ENCODE data around the gene ZFR. TPM values are rescaled to one million over a fixed set of nuclear protein-coding genes. Genes with fewer than 3 reads are reported as not detected.

The ZFR gene
- total RNA-seq, 1 donor from 2014 or later: 64.3 TPM

- H3K27me3 Mint-ChIP-seq: no peaks in the 10 kb centered on the region
- H3K36me3 Mint-ChIP-seq (ENCODE audit: low read depth): peaks cover 76% of the 10 kb centered on the region
- no peak overlapping the region for H3K4me3 Mint-ChIP-seq
- H3K4me1 Mint-ChIP-seq: no peaks in the 10 kb centered on the region
- H3K27ac Mint-ChIP-seq: no peak overlapping the region
- intact Hi-C loops (cut with micrococcal nuclease): no loop called here
- H3K9me3 Mint-ChIP-seq: no peaks in the 10 kb centered on the region
- POLR2A ChIA-PET: no interaction called here
- ATAC-seq (ENCODE audit: low read depth): no peak
- CTCF ChIA-PET: interaction anchor here (0.8 to 1.2 kb wide), 2 partner anchors 32 to 207 kb away, joined by 3 to 4 read pairs; no protein-coding TSS in a partner anchor
- no peak for DNase-seq
- TF ChIP-seq CTCF (IDR thresholded peaks at IDR 0.05): no peak
Measured at GRCh38 chr5:32383586-32383985, 61.0 kb downstream of the ZFR start.

GRCh38 chr5:32383065-32383464 is 61.5 kb downstream of the ZFR start:
- CTCF ChIA-PET: interaction anchor here (0.6 to 1.3 kb wide), 4 partner anchors 18 to 207 kb away, joined by 3 to 5 read pairs (median 4); no protein-coding TSS in a partner anchor
- peaks cover 73% of the 10 kb centered on the region for H3K36me3 Mint-ChIP-seq (ENCODE audit: low read depth)

GRCh38 chr5:32379421-32379820 is 65.1 kb downstream of the ZFR start:
- DNase-seq (no peak), ATAC-seq (ENCODE audit: low read depth) (no peak)
- CTCF ChIA-PET: interaction anchor here (0.9 kb wide), 1 partner anchor 210 kb away, joined by 5 read pairs; no protein-coding TSS in a partner anchor
- POLR2A ChIA-PET: interaction anchor here (0.6 kb wide), 1 partner anchor 25 kb away, joined by 3 read pairs; no protein-coding TSS in a partner anchor
- Mint-ChIP-seq H3K4me3 (no peak overlapping the region), H3K36me3 (ENCODE audit: low read depth) (peaks cover 69% of the 10 kb centered on the region), H3K4me1 (no peaks in the 10 kb centered on the region), H3K27me3 (no peaks in the 10 kb centered on the region), H3K27ac (no peak overlapping the region), H3K9me3 (no peaks in the 10 kb centered on the region)
- intact Hi-C loops (cut with micrococcal nuclease): no loop called here
- no peak for TF ChIP-seq CTCF (IDR thresholded peaks at IDR 0.05)

More at GRCh38 chr5:32383065-32383464, 61.5 kb downstream of the ZFR start:
- intact Hi-C loops (cut with micrococcal nuclease): no loop called here
- ATAC-seq (ENCODE audit: low read depth): no peak
- no peak for DNase-seq
- POLR2A ChIA-PET: no interaction called here
- no peaks in the 10 kb centered on the region for H3K4me1 Mint-ChIP-seq
- no peak overlapping the region for H3K27ac Mint-ChIP-seq
- no peak overlapping the region for H3K4me3 Mint-ChIP-seq
- no peaks in the 10 kb centered on the region for H3K9me3 Mint-ChIP-seq
- H3K27me3 Mint-ChIP-seq: no peaks in the 10 kb centered on the region
- TF ChIP-seq CTCF (IDR thresholded peaks at IDR 0.05): no peak

- Mint-ChIP-seq H3K4me3 (no peak overlapping the region), H3K36me3 (ENCODE audit: low read depth) (peaks cover 71% of the 10 kb centered on the region), H3K9me3 (no peaks in the 10 kb centered on the region), H3K4me1 (no peaks in the 10 kb centered on the region), H3K27ac (no peak overlapping the region), H3K27me3 (no peaks in the 10 kb centered on the region)
- CTCF ChIA-PET: interaction anchor here (0.9 to 1.2 kb wide), 2 partner anchors 12 to 210 kb away, joined by 3 to 5 read pairs; no protein-coding TSS in a partner anchor
- POLR2A ChIA-PET: no interaction called here
- TF ChIP-seq CTCF (IDR thresholded peaks at IDR 0.05): no peak
- ATAC-seq (ENCODE audit: low read depth) (no peak), DNase-seq (no peak)
- intact Hi-C loops (cut with micrococcal nuclease): no loop called here
Measured at GRCh38 chr5:32378966-32379365, 65.6 kb downstream of the ZFR start.

GRCh38 chr5:32369542-32370155 is 74.9 kb downstream of the ZFR start:
- DNase-seq (no peak), ATAC-seq (ENCODE audit: low read depth) (no peak)
- H3K36me3 Mint-ChIP-seq (ENCODE audit: low read depth): peaks cover 76% of the 10 kb centered on the region
- no peak overlapping the region for H3K27ac Mint-ChIP-seq
- H3K4me1 Mint-ChIP-seq: no peaks in the 10 kb centered on the region
- POLR2A ChIA-PET: no interaction called here
- intact Hi-C loops (cut with micrococcal nuclease): no loop called here
- H3K9me3 Mint-ChIP-seq: no peaks in the 10 kb centered on the region
- no peak overlapping the region for H3K4me3 Mint-ChIP-seq
- CTCF ChIA-PET: no interaction called here
- H3K27me3 Mint-ChIP-seq: no peaks in the 10 kb centered on the region
- no peak for TF ChIP-seq CTCF (IDR thresholded peaks at IDR 0.05)
